ENCODE results near the gene CNGB1. TPM values are rescaled to one million over a fixed set of nuclear protein-coding genes. Genes with fewer than 3 reads are reported as not detected.
"Not testable (repeated sequence)": the region's sequence is repeated elsewhere in the genome, so short reads cannot be mapped to it uniquely, and the experiment has no call there.

The CNGB1 gene
- total RNA-seq, 1 experiment from 2014 or later: 0.04 TPM

DNA sequence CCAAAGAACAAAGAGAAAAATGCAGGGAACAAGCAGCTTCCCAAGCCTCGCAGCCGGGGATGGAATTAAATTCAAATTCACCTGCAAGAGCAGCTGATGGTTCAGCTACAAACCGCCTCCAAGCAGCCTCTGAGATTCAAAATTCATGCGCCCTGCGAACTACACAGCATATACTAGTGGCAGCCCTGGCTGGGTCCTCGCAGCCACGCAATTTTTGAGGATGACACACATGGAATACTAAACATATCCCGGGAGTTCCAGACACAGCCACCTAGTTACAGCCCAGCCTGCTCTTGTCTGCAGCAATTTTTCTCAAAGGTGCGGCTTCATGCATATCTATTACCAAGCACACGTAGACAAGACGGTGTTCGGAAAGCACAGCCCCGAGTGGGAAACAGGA, 132.8 kb downstream of the CNGB1 start:
- Histone ChIP-seq H3F3A (ENCODE audit: low read length, unreplicated experiment) (no peaks in the 10 kb centered on the region), H4K20me1 (ENCODE audit: low read length) (no peaks in the 10 kb centered on the region), H3K9ac (ENCODE audit: low read length) (no peak overlapping the region), H3K4me3 (ENCODE audit: low read length) (no peak overlapping the region), H3K27ac (ENCODE audit: low read length) (no peak overlapping the region), H2AFZ (ENCODE audit: low read length) (no peak overlapping the region), H3K36me3 (ENCODE audit: low read depth, low read length) (no peaks in the 10 kb centered on the region), H3K27me3 (ENCODE audit: low read length) (no peaks in the 10 kb centered on the region), H3K9me2 (replicated peaks; ENCODE audit: low read length) (no peaks in the 10 kb centered on the region), H3K79me2 (ENCODE audit: low read length) (no peaks in the 10 kb centered on the region), H3K9me3 (ENCODE audit: low read length) (no peaks in the 10 kb centered on the region), H3K4me1 (ENCODE audit: insufficient read depth, low read length) (peaks cover 8% of the 10 kb centered on the region), H3K4me2 (ENCODE audit: low read length) (no peak overlapping the region)
- ChIA-PET CTCF (no interaction called here), POLR2A (ENCODE audit: unreplicated experiment) (no interaction called here)
- no peak for DNase-seq
- no peak for ATAC-seq
- TF ChIP-seq EZH2phosphoT487 (IDR thresholded peaks at IDR 0.05; ENCODE audit: borderline replicate concordance, low read length) (no peak), EZH2 (IDR thresholded peaks at IDR 0.05; ENCODE audit: low read length, unreplicated experiment) (no peak), CTCF (conservative IDR thresholded peaks at IDR 0.05; ENCODE audit: low read depth, low read length) (no peak)
- intact Hi-C loops (cut with micrococcal nuclease): no loop called here
- BruUV-seq (replicated peaks): no TSS peak

DNA sequence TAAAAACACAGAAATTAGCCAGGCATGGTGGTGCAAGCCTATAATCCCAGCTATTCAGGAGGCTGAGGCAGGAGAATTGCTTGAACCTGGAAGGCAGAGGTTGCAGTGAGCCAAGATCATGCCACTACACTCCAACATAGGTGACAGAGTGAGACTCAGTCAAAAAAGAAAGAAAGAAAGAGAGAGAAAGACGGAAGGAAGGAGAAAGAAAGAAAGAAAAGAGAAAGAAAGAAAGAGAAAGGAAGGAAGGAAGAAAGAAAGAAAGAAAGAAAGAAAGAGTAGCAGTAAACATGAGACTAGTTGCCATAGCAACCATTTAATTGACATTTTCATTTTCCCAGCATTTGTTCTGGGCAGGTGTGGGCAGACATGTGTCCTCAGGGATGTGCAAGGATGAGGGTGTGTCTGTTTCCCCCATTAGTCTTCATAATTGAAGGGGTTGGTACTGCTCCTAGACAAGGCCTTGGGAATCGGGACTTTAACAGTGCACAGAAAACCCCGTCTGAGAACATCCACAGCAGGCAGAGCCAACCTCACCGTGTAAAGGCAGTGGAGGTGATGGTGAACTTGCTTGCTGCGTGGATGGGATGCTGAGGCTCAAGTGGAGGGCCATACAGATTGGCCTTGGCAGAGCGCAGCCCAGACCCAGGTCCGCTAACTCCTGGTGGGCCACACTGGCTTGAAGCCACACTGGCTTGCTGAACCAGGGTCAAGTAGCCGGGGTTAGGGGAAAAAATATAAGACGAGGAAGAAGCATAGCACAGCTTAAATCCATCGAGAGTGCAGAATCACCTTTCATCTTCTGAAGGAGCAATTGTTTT, 133.4 kb downstream of the CNGB1 start:
- intact Hi-C loops (cut with micrococcal nuclease): no loop called here
- no peak overlapping the region for H3K27ac ChIP-seq (ENCODE audit: low read length)

GRCh38 chr16:57835439-57835838, 135.5 kb downstream of the CNGB1 start:
- Histone ChIP-seq H3K4me2 (ENCODE audit: low read length) (peak overlapping the region; percentile 54), H3K4me3 (ENCODE audit: low read length) (0 out of 2 replicates have a peak overlapping the region, but pooled peaks have one; percentile 32)
- BruUV-seq (replicated peaks); H3F3A ChIP-seq (ENCODE audit: low read length, unreplicated experiment); H4K20me1 ChIP-seq (ENCODE audit: low read length); POLR2A ChIA-PET (ENCODE audit: unreplicated experiment); H3K36me3 ChIP-seq (ENCODE audit: low read depth, low read length); H3K79me2 ChIP-seq (ENCODE audit: low read length); CTCF ChIA-PET; H3K9me2 ChIP-seq (replicated peaks; ENCODE audit: low read length); H2AFZ ChIP-seq (ENCODE audit: low read length); H3K9ac ChIP-seq (ENCODE audit: low read length); H3K27ac ChIP-seq (ENCODE audit: low read length); H3K4me1 ChIP-seq (ENCODE audit: insufficient read depth, low read length); H3K27me3 ChIP-seq (ENCODE audit: low read length); H3K9me3 ChIP-seq (ENCODE audit: low read length); intact Hi-C loops (cut with micrococcal nuclease): not testable (repeated sequence)
- peak; percentile 70 for DNase-seq
- peak; percentile 64 for ATAC-seq

More for the DNA sequence above, 133.4 kb downstream of the CNGB1 start:
- H4K20me1 ChIP-seq (ENCODE audit: low read length): no peaks in the 10 kb centered on the region
- H3K9me2 ChIP-seq (replicated peaks; ENCODE audit: low read length): no peaks in the 10 kb centered on the region
- peaks cover 8% of the 10 kb centered on the region for H3K4me1 ChIP-seq (ENCODE audit: insufficient read depth, low read length)
- no peaks in the 10 kb centered on the region for H3K27me3 ChIP-seq (ENCODE audit: low read length)
- ChIA-PET POLR2A (ENCODE audit: unreplicated experiment) (no interaction called here), CTCF (no interaction called here)
- H2AFZ ChIP-seq (ENCODE audit: low read length): no peak overlapping the region
- no peaks in the 10 kb centered on the region for H3K79me2 ChIP-seq (ENCODE audit: low read length)
- H3F3A ChIP-seq (ENCODE audit: low read length, unreplicated experiment): no peaks in the 10 kb centered on the region
- ATAC-seq (no peak), DNase-seq (no peak)
- BruUV-seq (replicated peaks): no TSS peak
- no peak overlapping the region for H3K4me2 ChIP-seq (ENCODE audit: low read length)
- TF ChIP-seq EZH2 (IDR thresholded peaks at IDR 0.05; ENCODE audit: low read length, unreplicated experiment) (no peak), CTCF (conservative IDR thresholded peaks at IDR 0.05; ENCODE audit: low read depth, low read length) (no peak), EZH2phosphoT487 (IDR thresholded peaks at IDR 0.05; ENCODE audit: borderline replicate concordance, low read length) (no peak)
- H3K4me3 ChIP-seq (ENCODE audit: low read length): no peak overlapping the region
- no peak overlapping the region for H3K9ac ChIP-seq (ENCODE audit: low read length)
- H3K36me3 ChIP-seq (ENCODE audit: low read depth, low read length): no peaks in the 10 kb centered on the region
- no peaks in the 10 kb centered on the region for H3K9me3 ChIP-seq (ENCODE audit: low read length)

Data from PC-3 (cell line).